Sigmoid colon (tissue), 3 donors: Measurements from ENCODE around the gene INKA1.

ENCODE experiments used
- CTCF ChIP-seq, 4 experiments: fragments of 450-650 bp in 3 of 4; fragments of 200-600 bp in 1 of 4; IDR thresholded peaks; one replicate each; pipeline ENCODE4 v1.5.1; 2016 to 2019; ENCODE audit warnings: antibody characterized with exemption in 4 of 4, mild to moderate bottlenecking in 3 of 4, moderate library complexity in 2 of 4
- POLR2A ChIP-seq, 2 donors: fragments of 450-650 bp; IDR thresholded peaks; one replicate each; pipeline ENCODE4 v1.6.1; 2016; ENCODE audit warnings: antibody characterized with exemption in 2 of 2, mild to moderate bottlenecking in 2 of 2, moderate library complexity in 2 of 2

GRCh38 chr3:49791571-49791970, 11.5 kb upstream of the INKA1 start:
- TF ChIP-seq CTCF (IDR thresholded peaks at IDR 0.05) (no peak), POLR2A (IDR thresholded peaks at IDR 0.05) (no peak)
